Placental pericyte (primary cell): Measurements from ENCODE around the gene PGGHG. TPM values are rescaled to one million over a fixed set of nuclear protein-coding genes. Genes with fewer than 3 reads are reported as not detected.

Experiments
- small RNA-seq: library from RNA; depleted of rRNA; stranded (forward); fragments of <200 nt; gene quantifications from one replicate; pipeline ENCODE3, GENCODE V24; 2012; ENCODE audit warnings: low replicate concordance
- total RNA-seq: library from RNA; depleted of rRNA; stranded (reverse); fragments of >200 nt; gene quantifications from 2 replicates; pipeline ENCODE4 v1.2.3, GENCODE V29; 2012

The PGGHG gene
- 6.3 and 7.3 TPM in 2 replicates for total RNA-seq

DNA sequence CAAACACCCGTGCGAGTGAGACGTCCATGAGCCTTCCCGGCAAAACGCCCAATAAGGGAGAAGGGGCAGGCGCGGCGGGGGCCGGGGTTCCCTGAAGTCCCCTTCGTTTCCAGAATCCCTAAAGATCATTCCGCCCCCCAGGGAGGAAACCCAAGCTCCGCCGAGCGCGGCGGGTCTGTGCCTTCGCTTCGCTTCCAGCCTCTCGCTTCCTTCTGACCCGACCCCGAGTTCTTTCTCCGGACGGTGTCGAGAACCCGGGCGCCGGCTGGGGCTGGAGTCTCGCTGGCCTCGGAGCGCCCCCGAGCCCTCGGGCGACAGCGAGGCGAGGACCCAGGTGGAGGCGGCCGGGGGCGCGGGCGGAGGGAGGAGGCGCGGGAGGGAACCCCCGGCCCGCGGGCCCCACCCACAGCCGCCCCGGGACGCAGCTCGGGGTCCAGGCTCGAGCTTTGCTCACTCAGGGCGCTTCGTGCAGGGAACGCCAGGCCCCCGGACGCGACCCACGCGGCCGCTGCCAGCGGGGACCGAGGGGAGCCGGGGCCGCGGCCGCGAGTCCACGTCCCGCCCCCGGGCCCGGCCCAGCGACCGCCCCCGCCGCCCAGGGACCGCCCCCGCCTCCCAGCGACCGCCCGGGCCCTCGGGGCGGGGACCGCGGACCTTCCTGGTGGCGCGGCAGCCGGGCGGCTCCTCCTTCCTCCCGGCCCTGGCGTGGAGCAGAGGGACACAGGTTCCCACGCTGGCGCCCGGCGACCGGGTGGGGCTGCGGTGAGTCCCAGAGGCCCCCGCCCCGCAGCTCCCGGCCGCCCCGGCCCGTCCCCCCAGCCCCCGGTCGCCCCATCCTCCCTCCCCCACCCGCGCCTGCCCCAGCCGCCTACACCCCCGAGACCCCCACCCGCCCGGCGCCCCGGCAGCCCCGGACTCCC is at the start of gene PGGHG:
PGGHG (plus strand) TSS at position 649 of the 920 bp plus-strand sequence. CDS start 691 bp downstream, outside the sequence.

DNA sequence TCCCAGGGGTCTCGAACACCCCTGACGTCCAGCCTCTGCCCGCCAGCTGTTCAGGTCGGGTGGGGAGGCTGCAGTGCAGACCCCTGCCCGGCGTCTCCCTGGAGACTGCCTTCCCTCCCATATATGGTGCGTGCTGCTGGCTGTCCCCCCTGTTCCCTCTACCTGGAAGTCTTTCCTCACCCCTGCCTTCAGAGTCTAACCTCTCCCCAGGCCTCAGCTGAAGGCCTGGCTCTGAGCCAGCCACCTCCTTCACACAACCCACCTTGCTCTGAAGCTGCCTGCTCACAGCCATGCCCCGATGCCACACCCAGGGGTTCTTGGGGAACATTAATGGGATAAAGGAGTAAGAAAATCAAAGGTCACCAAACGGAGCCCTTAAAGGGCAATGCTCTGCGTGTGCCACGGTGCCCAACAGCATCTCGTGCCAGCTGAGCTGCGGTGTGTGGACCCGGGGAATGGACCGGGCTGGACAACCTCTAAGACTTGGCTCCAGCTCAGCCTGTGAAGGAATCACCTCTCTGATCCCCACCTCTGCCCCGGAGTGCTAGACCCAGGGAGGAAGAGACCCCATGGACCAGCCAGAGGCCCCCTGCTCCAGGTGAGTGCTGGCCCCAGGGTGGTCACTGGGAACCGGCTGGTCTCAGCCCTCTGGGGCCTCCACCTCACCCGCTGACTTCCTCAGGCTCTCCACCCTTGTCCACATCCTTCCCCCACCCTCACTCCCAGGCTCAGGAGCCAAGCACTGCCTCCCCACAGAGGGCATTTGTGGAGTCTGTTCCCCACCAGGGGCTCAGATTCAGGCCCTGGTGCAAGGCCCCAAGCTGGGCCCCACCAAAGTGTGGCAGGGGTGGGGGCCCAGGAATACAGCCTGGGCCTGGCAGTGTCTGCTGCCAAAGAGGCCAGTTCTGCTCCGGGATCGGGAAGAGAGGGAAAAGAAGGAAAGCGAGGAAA is 10.7 kb upstream of the PGGHG start, which contains the start of gene NLRP6:
NLRP6 (plus strand) TSS at position 407 of the 951 bp plus-strand sequence; CDS start at position 570, 163 bp downstream.

DNA sequence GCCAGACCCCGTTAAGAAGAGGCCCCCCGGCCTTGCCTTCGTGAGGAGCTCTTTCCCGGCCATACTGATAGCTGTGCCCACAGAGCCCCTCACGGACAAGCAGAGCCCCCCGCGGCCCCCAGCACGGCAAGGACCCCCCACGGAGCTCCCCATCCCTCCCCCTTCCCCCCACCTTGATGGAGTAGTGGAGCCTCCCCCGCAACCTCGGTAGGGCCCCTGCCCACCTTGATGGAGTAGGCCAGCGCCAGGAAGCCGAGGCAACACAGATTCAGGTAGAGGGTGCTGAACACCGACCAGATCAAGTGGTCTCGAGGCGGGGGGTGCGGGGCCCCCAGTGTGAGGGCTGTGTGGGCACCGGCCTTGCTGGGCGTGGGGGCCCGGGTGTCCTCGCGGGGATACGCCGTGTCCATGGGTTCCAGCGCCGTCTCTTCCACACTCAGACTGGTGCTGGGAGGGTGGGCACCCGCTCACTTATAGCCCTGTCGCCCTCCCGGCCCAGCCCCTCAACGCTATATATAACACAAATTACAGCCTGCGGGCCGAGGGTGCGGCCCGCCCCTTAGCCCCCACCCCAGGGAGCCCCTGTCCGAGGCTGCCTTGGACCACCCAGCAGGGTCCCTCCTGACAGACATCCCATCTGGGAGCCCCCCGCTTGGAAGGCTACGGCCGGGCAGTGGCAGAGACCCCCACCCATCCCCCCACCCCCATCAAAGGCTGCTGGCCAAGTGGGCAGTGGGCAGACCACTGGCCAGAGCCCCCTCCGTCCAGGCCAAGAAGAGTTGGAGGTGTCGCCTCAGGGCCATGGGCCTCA is 10.4 kb downstream of the PGGHG start, which contains the start of gene IFITM5:
IFITM5 (minus strand) TSS at position 446 of the 811 bp plus-strand sequence; CDS start at position 410, 36 bp downstream.

DNA sequence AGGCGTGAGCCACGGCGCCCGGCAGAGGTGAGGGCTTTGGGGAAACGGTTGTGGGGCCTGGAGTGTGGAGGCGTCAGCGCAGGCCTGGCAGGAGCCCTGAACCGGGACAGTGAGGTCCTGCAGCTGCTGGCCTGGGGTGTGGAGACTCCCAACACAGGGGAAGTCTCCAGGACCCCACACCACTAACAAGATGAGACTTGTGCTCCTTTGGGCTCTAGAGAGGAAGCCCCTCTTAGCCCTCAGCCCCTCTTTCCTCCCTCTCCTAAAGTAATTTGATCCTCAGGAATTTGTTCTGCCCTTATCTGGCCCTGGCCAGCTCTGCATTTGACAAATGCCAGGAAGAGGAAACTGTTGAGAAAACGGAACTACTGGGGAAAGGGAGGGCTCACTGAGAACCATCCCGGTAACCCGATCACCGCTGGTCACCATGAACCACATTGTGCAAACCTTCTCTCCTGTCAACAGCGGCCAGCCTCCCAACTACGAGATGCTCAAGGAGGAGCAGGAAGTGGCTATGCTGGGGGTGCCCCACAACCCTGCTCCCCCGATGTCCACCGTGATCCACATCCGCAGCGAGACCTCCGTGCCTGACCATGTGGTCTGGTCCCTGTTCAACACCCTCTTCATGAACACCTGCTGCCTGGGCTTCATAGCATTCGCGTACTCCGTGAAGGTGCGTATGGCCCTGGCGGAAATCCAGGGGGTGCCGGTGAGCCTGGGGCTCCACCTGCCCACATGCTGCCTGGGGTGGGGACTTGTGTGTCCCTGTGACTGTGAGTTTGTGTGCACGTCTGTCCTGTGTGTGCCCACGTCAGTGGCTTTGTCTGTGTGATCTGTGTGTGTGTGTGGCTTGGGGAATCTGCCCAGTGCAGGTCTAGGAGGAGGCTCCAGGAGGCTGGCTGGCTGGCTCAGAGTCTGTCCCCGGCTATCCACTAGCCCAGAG is 19.1 kb downstream of the PGGHG start, which contains the start of gene IFITM2:
IFITM2 (plus strand) TSS at position 51 of the 943 bp plus-strand sequence; CDS start at position 428, 377 bp downstream.

DNA sequence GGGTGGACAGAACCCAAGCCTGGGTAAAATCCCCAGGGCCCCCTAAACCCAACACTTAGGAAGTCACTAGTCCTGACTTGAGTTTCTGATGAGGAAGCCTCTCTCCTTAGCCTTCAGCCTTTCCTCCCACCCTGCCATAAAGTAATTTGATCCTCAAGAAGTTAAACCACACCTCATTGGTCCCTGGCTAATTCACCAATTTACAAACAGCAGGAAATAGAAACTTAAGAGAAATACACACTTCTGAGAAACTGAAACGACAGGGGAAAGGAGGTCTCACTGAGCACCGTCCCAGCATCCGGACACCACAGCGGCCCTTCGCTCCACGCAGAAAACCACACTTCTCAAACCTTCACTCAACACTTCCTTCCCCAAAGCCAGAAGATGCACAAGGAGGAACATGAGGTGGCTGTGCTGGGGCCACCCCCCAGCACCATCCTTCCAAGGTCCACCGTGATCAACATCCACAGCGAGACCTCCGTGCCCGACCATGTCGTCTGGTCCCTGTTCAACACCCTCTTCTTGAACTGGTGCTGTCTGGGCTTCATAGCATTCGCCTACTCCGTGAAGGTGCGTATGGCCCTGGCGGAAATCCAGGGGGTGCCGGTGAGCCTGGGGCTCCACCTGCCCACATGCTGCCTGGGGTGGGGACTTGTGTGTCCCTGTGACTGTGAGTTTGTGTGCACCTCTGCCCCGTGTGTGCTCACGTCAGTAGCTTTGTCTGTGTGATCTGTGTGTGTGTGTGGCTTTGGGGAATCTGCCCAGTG is 25.0 kb downstream of the PGGHG start, which contains the start of gene IFITM1:
IFITM1 (plus strand) TSS at position 254 of the 767 bp plus-strand sequence; CDS start at position 385, 131 bp downstream.

Small RNAs within 50 kb of the gene (small RNA-seq; reads per million reads assigned to genes)
- not detected for gene AC136475.6

Other genes with a start within 250 kb of the PGGHG start
- gene SCGB1C1, start 96.0 kb upstream of the PGGHG start, total RNA-seq = not detected in 2 replicates
- 30.8 and 33.7 TPM in 2 replicates for gene BET1L, start 81.7 kb upstream of the PGGHG start, total RNA-seq
- gene RIC8A, start 81.4 kb upstream of the PGGHG start, total RNA-seq = 166 and 246 TPM in 2 replicates
- 6.9 and 9.4 TPM in 2 replicates for gene SIRT3, start 52.8 kb upstream of the PGGHG start, total RNA-seq
- gene PSMD13, start 52.1 kb upstream of the PGGHG start, total RNA-seq = 123 and 195 TPM in 2 replicates
- not detected in 2 replicates for gene NLRP6, start 10.7 kb upstream of the PGGHG start, total RNA-seq
- not detected in 2 replicates for gene IFITM5, start 10.4 kb downstream of the PGGHG start, total RNA-seq
- 19.6 and 56.2 TPM in 2 replicates for gene IFITM2, start 18.7 kb downstream of the PGGHG start, total RNA-seq
- gene IFITM1, start 24.9 kb downstream of the PGGHG start, total RNA-seq = 25.3 and 136 TPM in 2 replicates
- 45.5 and 328 TPM in 2 replicates for gene IFITM3, start 31.7 kb downstream of the PGGHG start, total RNA-seq
- 1.1 TPM in 2 replicates for gene B4GALNT4, start 80.4 kb downstream of the PGGHG start, total RNA-seq
- gene PKP3, start 105.1 kb downstream of the PGGHG start, total RNA-seq = 0.66 and 1.3 TPM in 2 replicates
- gene SIGIRR, start 125.9 kb downstream of the PGGHG start, total RNA-seq = 18.2 and 21.9 TPM in 2 replicates
- not detected in 2 replicates for gene ANO9, start 152.9 kb downstream of the PGGHG start, total RNA-seq
- 58.3 and 80.3 TPM in 2 replicates for gene PTDSS2, start 161.2 kb downstream of the PGGHG start, total RNA-seq
- 317 and 486 TPM in 2 replicates for gene RNH1, start 218.1 kb downstream of the PGGHG start, total RNA-seq
- gene HRAS, start 246.4 kb downstream of the PGGHG start, total RNA-seq = 44.6 and 46.1 TPM in 2 replicates
- gene LRRC56, start 248.4 kb downstream of the PGGHG start, total RNA-seq = 1.6 and 2.8 TPM in 2 replicates